ENCODE measurements around the gene CDHR2.

Gene CDHR2

DNA sequence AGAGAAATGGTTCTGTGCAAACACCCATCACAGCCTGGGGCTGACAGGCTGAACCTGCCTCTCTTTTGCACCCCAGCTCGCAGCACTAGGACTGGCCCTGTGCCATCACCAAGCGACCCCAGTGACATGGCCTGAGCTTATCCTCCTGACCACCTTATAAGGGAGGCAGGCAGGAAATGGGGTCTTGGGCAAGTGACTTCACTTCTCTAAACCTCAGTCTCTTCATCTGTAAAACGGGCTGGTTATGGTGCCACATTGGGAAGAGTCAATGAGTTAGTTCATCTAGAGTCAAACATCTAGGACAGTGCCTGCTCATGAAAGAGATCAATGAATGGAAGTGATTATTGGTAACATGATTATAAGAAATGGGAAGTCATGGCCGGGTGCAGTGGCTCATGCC is 75.0 kb downstream of the CDHR2 start:
- H3K4me3 ChIP-seq (replicated peaks; ENCODE audit: low read depth, low read length), result no peak overlapping the region
- TF ChIP-seq, protein P1, sequence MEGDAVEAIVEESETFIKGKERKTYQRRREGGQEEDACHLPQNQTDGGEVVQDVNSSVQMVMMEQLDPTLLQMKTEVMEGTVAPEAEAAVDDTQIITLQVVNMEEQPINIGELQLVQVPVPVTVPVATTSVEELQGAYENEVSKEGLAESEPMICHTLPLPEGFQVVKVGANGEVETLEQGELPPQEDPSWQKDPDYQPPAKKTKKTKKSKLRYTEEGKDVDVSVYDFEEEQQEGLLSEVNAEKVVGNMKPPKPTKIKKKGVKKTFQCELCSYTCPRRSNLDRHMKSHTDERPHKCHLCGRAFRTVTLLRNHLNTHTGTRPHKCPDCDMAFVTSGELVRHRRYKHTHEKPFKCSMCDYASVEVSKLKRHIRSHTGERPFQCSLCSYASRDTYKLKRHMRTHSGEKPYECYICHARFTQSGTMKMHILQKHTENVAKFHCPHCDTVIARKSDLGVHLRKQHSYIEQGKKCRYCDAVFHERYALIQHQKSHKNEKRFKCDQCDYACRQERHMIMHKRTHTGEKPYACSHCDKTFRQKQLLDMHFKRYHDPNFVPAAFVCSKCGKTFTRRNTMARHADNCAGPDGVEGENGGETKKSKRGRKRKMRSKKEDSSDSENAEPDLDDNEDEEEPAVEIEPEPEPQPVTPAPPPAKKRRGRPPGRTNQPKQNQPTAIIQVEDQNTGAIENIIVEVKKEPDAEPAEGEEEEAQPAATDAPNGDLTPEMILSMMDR (IDR thresholded peaks at IDR 0.05; ENCODE audit: low read depth, low read length, missing control alignments), result no peak
- no peak for DNase-seq (ENCODE audit: extremely low read depth, low read depth)

DNA sequence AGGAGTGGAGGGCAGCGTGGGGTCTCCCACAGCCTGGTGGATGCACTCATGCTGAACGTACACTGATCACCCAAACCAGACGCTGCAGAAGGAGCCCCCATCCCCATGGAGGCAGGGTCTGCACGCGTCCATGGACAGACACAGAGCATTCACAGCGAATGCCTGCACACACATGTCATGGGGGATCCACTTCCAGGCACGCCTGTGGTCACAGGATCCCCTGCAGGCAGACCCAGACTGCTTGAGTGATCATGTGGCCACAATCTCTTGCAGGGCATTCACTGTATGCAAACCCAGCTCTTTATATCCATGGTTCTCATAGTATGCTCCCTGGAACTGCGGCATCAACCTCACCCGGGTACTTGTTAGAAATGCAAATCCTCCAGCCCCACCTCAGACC is 75.8 kb downstream of the CDHR2 start:
- no peak for DNase-seq (ENCODE audit: extremely low read depth, low read depth)
- H3K4me3 ChIP-seq (replicated peaks; ENCODE audit: low read depth, low read length), result no peak overlapping the region
- TF ChIP-seq, protein P1 (IDR thresholded peaks at IDR 0.05; ENCODE audit: low read depth, low read length, missing control alignments), result no peak

- DNase-seq (ENCODE audit: extremely low read depth, low read depth), result no peak
These were observed 76.4 kb downstream of the CDHR2 start for GRCh38 chr5:176625512-176625911.

GRCh38 chr5:176625966-176626875 is 77.1 kb downstream of the CDHR2 start:
- TF ChIP-seq, protein P1 (IDR thresholded peaks at IDR 0.05; ENCODE audit: low read depth, low read length, missing control alignments), result no peak
- no peak for DNase-seq (ENCODE audit: extremely low read depth, low read depth)
- H3K4me3 ChIP-seq (replicated peaks; ENCODE audit: low read depth, low read length), result no peak overlapping the region

More at GRCh38 chr5:176625512-176625911, 76.4 kb downstream of the CDHR2 start:
- H3K4me3 ChIP-seq (replicated peaks; ENCODE audit: low read depth, low read length), result no peak overlapping the region
- TF ChIP-seq, protein P1 (IDR thresholded peaks at IDR 0.05; ENCODE audit: low read depth, low read length, missing control alignments), result no peak

GRCh38 chr5:176626876-176627236 is 77.7 kb downstream of the CDHR2 start:
- H3K4me3 ChIP-seq (replicated peaks; ENCODE audit: low read depth, low read length), result no peak overlapping the region
- TF ChIP-seq, protein P1 (IDR thresholded peaks at IDR 0.05; ENCODE audit: low read depth, low read length, missing control alignments), result no peak
- DNase-seq (ENCODE audit: extremely low read depth, low read depth), result no peak

- DNase-seq (ENCODE audit: extremely low read depth, low read depth), result no peak
- TF ChIP-seq, protein P1 (IDR thresholded peaks at IDR 0.05; ENCODE audit: low read depth, low read length, missing control alignments), result no peak
- H3K4me3 ChIP-seq (replicated peaks; ENCODE audit: low read depth, low read length), result no peak overlapping the region
These were observed 78.4 kb downstream of the CDHR2 start for GRCh38 chr5:176627582-176627981.
